HEK293 (cell line): ENCODE measurements around the gene MRPL34.

Experiments used
- CTCF ChIA-PET: fragments of 350-600 bp; formaldehyde crosslinking; extraction: SDS; loops from one replicate; lab custom pipeline; 2021; ENCODE audit warnings: antibody characterized with exemption; lab: Yijun Ruan, JAX
- POLR2A ChIA-PET: fragments of 300-600 bp; formaldehyde crosslinking; extraction: SDS; loops from one replicate; lab custom pipeline; 2020; ENCODE audit warnings: antibody characterized with exemption, inconsistent platforms; lab: Yijun Ruan, JAX
- H3K27ac ChIP-seq: fragments of 200-500 bp; sonication (Bioruptor generic); 2 replicates; pipeline ENCODE4 v1.5.1; 2014; ENCODE audit warnings: low read depth, low read length, control low read depth, inconsistent platforms; ENCODE audit errors: extremely low read depth
- H3K36me3 ChIP-seq, 2 experiments: fragments of 200-500 bp in 1 of 2; sonication (Bioruptor generic) in 1 of 2; 1 replicate in 1 of 2; 2 replicates in 1 of 2; pipeline ENCODE4 v1.5.1; 2014 to 2017; ENCODE audit warnings: inconsistent platforms in 2 of 2, low read length in 2 of 2; ENCODE audit not compliant: control insufficient read depth in 2 of 2, insufficient read depth in 1 of 2
- H3K4me1 ChIP-seq: fragments of 200-500 bp; sonication (Bioruptor generic); 2 replicates; pipeline ENCODE4 v1.5.1; 2014; ENCODE audit warnings: mild to moderate bottlenecking, low read length, inconsistent platforms; ENCODE audit not compliant: control insufficient read depth, insufficient read depth
- H3K4me3 ChIP-seq: 2 replicates; pipeline ENCODE4 v1.5.1; 2011; ENCODE audit warnings: low read depth, mild to moderate bottlenecking, control low read depth, low read length, moderate library complexity
- H3K9me3 ChIP-seq: fragments of 200-500 bp; sonication (Bioruptor generic); 2 replicates; pipeline ENCODE4 v1.5.1; 2014; ENCODE audit warnings: low read depth, low read length, inconsistent platforms; ENCODE audit not compliant: control insufficient read depth, insufficient read depth
- AEBP2 ChIP-seq: fragments of 450-650 bp; formaldehyde crosslinking; IDR thresholded peaks from 2 replicates; pipeline ENCODE4 v1.5.1; 2016; ENCODE audit warnings: missing biosample characterization, missing genetic modification characterization, borderline replicate concordance
- GLIS1 ChIP-seq: fragments of 450-650 bp; formaldehyde crosslinking; IDR thresholded peaks from 2 replicates; pipeline ENCODE4 v1.5.1; 2016; ENCODE audit warnings: missing biosample characterization, missing genetic modification characterization
- KLF9 ChIP-seq: fragments of 450-650 bp; formaldehyde crosslinking; IDR thresholded peaks from 2 replicates; pipeline ENCODE4 v1.5.1; 2016; ENCODE audit warnings: missing biosample characterization, missing genetic modification characterization, low read depth
- SCRT1 ChIP-seq: fragments of 450-650 bp; formaldehyde crosslinking; IDR thresholded peaks from 2 replicates; pipeline ENCODE4 v1.5.1; 2016; ENCODE audit warnings: missing biosample characterization, missing genetic modification characterization, borderline replicate concordance
- SCRT2 ChIP-seq: fragments of 450-650 bp; formaldehyde crosslinking; IDR thresholded peaks from 2 replicates; pipeline ENCODE4 v1.5.1; 2016; ENCODE audit warnings: missing biosample characterization, missing genetic modification characterization
- SP2 ChIP-seq: fragments of 450-650 bp; formaldehyde crosslinking; IDR thresholded peaks from 2 replicates; pipeline ENCODE4 v1.5.1; 2016; ENCODE audit warnings: missing biosample characterization, missing genetic modification characterization
- WT1 ChIP-seq: fragments of 450-650 bp; formaldehyde crosslinking; IDR thresholded peaks from 2 replicates; pipeline ENCODE4 v1.5.1; 2016; ENCODE audit warnings: missing biosample characterization, missing genetic modification characterization
- ZBTB48 ChIP-seq: fragments of 450-650 bp; formaldehyde crosslinking; IDR thresholded peaks from 2 replicates; pipeline ENCODE4 v1.5.1; 2016; ENCODE audit warnings: missing biosample characterization, missing genetic modification characterization
- ZIC2 ChIP-seq: fragments of 450-650 bp; formaldehyde crosslinking; IDR thresholded peaks from 2 replicates; pipeline ENCODE4 v1.5.1; 2016; ENCODE audit warnings: missing biosample characterization, missing genetic modification characterization
- ZNF521 ChIP-seq: fragments of 450-650 bp; formaldehyde crosslinking; IDR thresholded peaks from 2 replicates; pipeline ENCODE4 v1.5.1; 2017; ENCODE audit warnings: missing biosample characterization, mild to moderate bottlenecking, missing genetic modification characterization
- ZNF623 ChIP-seq: fragments of 450-650 bp; formaldehyde crosslinking; IDR thresholded peaks from 2 replicates; pipeline ENCODE4 v1.5.1; 2016; ENCODE audit warnings: missing biosample characterization, missing genetic modification characterization
- ZNF768 ChIP-seq: fragments of 450-650 bp; formaldehyde crosslinking; IDR thresholded peaks from 2 replicates; pipeline ENCODE4 v1.5.1; 2018; ENCODE audit warnings: missing biosample characterization, mild to moderate bottlenecking, missing genetic modification characterization
- TF ChIP-seq, protein P1 (sequence below): fragments of 450-650 bp; formaldehyde crosslinking; IDR thresholded peaks from 2 replicates; pipeline ENCODE4 v1.5.1; 2016; ENCODE audit warnings: missing biosample characterization, missing genetic modification characterization
- TF ChIP-seq, protein P2 (sequence below): fragments of 450-650 bp; formaldehyde crosslinking; IDR thresholded peaks from 2 replicates; pipeline ENCODE4 v1.5.1; 2016; ENCODE audit warnings: missing biosample characterization, missing genetic modification characterization

MRPL34 gene

GRCh38 chr19:17311455-17312188 is 6.0 kb downstream of the MRPL34 start:
- Histone ChIP-seq H3K4me3 (no peak overlapping the region), H3K36me3 (peaks cover 3 to 44% of the 10 kb centered on the region in 2 experiments; a peak in 2 of 3 replicates), H3K27ac (no peak overlapping the region), H3K4me1 (no peaks in the 10 kb centered on the region), H3K9me3 (no peaks in the 10 kb centered on the region)
- CTCF ChIA-PET: interaction anchor here (1.1 kb wide), 1 partner anchor 9 kb away, joined by 3 read pairs; no protein-coding TSS in a partner anchor
- POLR2A ChIA-PET: no interaction called here
- TF ChIP-seq, protein P1, sequence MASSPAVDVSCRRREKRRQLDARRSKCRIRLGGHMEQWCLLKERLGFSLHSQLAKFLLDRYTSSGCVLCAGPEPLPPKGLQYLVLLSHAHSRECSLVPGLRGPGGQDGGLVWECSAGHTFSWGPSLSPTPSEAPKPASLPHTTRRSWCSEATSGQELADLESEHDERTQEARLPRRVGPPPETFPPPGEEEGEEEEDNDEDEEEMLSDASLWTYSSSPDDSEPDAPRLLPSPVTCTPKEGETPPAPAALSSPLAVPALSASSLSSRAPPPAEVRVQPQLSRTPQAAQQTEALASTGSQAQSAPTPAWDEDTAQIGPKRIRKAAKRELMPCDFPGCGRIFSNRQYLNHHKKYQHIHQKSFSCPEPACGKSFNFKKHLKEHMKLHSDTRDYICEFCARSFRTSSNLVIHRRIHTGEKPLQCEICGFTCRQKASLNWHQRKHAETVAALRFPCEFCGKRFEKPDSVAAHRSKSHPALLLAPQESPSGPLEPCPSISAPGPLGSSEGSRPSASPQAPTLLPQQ (tag by site-specific recombination): 0 out of 2 replicates have a peak, but pooled peaks have one; percentile 1
- TF ChIP-seq ZNF521 (tag by site-specific recombination) (no peak), SCRT2 (tag by site-specific recombination) (peak; percentile 64), ZIC2 (peak; percentile 37; the same call in 1 of the 2 replicates), GLIS1 (tag by site-specific recombination) (peak; percentile 93), SCRT1 (tag by site-specific recombination) (no peak), ZNF623 (tag by site-specific recombination) (peak; percentile 96)

- CTCF ChIA-PET: interaction anchor here (0.6 to 1.6 kb wide), 2 partner anchors 21 to 23 kb away, joined by 3 read pairs; no protein-coding TSS in a partner anchor
- POLR2A ChIA-PET: no interaction called here
- TF ChIP-seq SP2 (tag by site-specific recombination): peak; percentile 11; the same call in 1 of the 2 replicates
- peak; percentile 63 for TF ChIP-seq GLIS1 (tag by site-specific recombination)
- no peak for TF ChIP-seq AEBP2 (tag by site-specific recombination)
- TF ChIP-seq WT1 (tag by site-specific recombination): peak; percentile 41; the same call in 1 of the 2 replicates
- TF ChIP-seq ZNF623 (tag by site-specific recombination): no peak
- no peak for TF ChIP-seq KLF9 (tag by site-specific recombination)
- TF ChIP-seq ZBTB48 (tag by site-specific recombination): no peak
- TF ChIP-seq, protein P2, sequence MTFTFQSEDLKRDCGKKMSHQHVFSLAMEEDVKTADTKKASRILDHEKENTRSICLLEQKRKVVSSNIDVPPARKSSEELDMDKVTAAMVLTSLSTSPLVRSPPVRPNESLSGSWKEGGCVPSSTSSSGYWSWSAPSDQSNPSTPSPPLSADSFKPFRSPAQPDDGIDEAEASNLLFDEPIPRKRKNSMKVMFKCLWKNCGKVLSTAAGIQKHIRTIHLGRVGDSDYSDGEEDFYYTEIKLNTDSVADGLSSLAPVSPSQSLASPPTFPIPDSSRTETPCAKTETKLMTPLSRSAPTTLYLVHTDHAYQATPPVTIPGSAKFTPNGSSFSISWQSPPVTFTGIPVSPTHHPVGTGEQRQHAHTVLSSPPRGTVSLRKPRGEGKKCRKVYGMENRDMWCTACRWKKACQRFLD (tag by site-specific recombination): no peak
- no peak for TF ChIP-seq ZNF768 (tag by site-specific recombination)
- TF ChIP-seq, all 188 proteins: peak for 3
- Histone ChIP-seq H3K36me3 (peaks cover 3 to 44% of the 10 kb centered on the region in 2 experiments; a peak in 2 of 3 replicates), H3K4me3 (no peak overlapping the region), H3K9me3 (no peaks in the 10 kb centered on the region), H3K27ac (no peak overlapping the region), H3K4me1 (no peaks in the 10 kb centered on the region)
Observed at GRCh38 chr19:17312189-17313113, 6.8 kb downstream of the MRPL34 start.
